GM21528 (cell line): ENCODE data around the gene NIP7.
A peak's percentile ranks its signal among the peaks of the same experiment; 100 is the strongest.

Experiments
- ATAC-seq: cut with Tn5 transposase; IDR thresholded peaks from one replicate; pipeline ENCODE4 v1.9.1; 2021; ENCODE audit warnings: mild to moderate bottlenecking, moderate library complexity; ENCODE audit not compliant: unreplicated experiment, low FRiP score

Gene NIP7

DNA sequence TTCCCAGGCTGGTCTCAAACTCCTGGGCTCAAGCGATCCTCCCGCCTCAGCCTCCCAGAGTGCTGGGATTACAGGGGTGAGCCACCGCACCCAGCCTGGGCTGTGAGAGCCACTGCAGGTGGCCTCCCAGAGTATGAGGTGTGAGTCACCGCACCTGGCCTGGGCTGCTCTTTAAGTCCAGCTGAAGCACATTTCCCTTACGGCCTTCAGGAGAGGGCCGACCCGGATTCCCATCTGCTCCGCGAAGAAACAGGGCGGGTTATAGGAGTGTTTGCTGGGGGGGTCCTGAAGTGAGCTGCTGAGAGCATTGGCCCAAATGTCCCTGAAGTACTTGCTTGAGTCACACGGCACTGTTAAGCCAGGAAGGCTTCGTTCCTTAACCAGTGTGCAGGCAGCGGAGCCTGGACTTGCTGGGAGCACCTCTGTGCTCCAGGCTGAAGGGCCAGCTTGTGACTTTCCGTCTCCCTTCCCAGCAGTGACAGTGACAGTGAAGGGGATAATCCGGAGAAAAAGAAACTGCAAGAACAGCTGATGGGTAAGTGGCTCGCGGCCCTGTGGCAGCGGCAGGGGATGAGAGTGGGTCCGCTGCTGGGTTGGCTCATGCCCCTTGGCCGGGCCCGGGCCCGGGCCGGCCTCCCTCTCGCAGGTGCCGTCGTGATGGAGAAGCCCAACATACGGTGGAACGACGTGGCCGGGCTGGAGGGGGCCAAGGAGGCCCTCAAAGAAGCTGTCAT is 21.2 kb upstream of the NIP7 start:
- no peak for ATAC-seq

DNA sequence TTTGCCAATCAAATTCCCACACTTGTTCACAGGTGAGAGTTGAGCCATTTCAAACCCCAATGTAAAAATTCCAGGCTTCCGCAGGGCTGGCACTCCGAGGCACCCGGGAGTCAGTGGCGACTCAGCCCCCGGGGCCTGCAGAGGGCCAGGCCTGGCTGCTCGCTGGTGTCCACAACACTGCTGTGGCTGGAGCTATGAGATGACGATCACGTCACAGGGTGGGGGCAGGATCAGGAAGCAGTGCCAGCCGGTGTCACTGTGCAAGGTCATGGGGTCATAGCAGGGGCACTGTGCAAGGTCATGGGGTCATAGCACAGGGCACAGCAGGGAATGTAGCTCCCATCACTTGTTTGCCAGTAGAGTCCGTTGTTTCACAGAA is 20.7 kb upstream of the NIP7 start:
- ATAC-seq = no peak

DNA sequence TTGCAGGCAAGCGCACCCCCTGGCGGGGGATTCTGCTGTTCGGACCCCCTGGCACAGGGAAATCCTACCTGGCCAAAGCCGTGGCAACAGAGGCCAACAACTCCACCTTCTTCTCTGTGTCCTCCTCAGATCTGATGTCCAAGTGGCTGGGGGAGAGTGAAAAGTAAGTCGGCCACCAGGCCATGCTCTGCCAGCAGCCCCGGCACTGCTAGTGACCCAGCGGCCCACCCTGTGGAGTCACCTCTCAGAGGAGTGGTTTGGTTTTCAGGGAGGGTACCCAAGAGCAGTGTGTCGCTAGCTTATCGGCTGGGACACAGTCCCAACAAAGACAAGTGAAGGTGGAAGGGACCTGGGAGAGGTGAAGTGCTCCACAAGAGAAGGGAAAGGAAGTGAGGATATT is 20.2 kb upstream of the NIP7 start:
- no peak for ATAC-seq

DNA sequence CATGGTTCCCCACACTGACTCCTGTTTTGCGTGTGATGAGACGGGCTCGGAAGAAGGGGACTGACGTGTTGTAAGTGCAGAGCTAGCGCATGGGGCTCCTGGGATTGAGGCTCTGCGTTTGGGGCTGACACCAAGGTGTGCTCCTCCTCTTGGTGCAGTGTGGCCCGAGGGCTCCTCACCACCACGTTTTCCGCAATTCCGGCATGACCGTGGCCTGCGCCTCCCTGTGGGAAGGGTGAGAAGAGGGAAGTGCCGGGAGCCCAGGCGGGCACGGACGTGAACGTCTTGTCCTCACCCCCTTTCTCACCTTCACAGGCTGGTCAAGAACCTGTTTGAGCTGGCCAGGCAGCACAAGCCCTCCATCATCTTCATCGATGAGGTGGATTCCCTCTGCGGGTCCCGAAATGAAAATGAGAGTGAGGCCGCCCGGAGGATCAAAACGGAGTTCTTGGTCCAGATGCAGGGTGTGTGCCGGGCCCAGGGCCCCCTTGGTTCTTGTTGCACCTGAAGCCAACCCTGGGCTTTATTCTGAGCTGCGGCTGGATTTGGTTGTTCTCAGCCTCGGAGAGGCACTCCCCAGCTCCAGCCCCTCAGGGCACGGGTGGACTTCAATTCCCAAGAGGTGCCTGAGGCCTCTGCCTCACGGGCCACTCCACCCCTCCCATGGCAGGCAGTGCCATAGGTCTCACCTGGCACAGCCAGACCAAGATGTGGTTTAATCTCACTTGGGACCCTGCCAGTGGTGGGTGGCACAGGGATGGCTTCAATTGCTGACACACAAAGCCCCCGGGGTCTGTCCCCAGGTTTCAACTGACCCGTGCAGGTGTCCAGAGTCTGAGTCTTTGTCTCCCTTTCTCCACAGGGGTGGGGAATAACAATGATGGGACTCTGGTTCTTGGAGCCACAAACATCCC is 19.5 kb upstream of the NIP7 start:
- no peak for ATAC-seq

DNA sequence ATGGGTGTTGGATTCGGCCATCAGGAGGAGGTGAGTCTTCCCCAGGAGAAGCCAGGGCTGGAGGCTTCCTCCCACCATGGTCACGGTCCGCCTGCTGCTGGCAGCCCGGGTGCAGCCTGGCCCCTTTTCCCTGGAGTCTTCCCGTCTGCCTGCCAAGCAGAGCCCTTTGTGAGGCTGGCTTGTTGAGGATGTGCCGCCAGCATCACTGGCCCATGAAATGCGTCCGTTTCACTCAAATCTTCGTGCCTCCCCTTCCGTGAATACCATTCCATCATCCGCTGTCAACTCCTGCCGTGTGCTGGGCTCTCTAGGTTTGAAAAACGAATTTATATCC is 18.9 kb upstream of the NIP7 start:
- no peak for ATAC-seq

DNA sequence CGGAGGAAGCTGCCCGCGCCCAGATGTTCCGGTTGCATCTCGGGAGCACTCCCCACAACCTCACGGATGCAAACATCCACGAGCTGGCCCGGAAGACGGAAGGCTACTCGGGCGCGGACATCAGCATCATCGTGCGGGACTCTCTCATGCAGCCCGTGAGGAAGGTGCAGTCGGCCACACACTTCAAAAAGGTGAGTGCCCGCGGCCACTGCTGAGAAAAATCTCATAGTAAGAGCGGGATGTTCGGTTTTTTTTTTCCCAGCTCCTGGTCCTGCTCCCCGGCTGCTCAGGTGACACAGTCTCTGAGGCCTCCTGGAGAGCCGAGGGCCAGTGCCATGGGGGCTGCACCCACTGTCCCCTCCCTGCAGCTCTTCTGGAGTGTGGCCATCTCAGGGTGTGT is 18.5 kb upstream of the NIP7 start:
- no peak for ATAC-seq

DNA sequence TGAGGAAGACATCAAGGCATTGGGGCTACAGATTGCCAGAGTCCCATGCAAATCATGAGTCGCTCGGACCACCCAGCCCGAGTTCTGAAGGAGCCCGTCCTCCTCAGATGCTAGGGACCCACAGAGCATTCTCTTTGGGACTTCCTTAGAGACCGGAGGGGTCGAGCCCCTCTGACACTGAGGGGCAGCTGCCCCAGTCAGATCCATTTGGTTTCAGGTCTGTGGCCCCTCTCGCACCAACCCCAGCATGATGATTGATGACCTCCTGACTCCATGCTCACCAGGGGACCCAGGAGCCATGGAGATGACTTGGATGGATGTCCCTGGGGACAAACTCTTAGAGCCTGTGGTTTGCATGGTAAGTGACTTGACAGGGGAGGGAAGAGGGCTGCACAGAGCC is 17.2 kb upstream of the NIP7 start:
- ATAC-seq = no peak

DNA sequence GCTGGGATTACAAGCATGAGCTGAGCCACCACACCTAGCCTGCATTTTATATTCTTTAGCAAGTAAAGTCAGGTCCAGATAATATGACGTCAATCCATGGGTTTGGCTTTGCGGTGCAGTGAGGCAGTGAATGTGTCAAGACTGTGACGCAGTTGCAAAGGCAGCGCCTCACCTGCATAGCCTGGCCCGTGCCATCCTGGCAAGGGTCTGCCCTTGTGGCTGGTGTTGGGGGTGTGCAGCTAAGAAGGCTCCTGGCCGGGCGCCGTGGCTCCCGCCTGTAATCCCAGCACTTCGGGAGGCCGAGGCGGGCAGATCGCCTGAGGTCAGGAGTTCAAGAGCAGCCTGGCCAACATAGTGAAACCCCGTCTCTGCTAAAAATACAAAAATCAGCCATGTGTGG is 16.2 kb upstream of the NIP7 start:
- ATAC-seq = no peak

DNA sequence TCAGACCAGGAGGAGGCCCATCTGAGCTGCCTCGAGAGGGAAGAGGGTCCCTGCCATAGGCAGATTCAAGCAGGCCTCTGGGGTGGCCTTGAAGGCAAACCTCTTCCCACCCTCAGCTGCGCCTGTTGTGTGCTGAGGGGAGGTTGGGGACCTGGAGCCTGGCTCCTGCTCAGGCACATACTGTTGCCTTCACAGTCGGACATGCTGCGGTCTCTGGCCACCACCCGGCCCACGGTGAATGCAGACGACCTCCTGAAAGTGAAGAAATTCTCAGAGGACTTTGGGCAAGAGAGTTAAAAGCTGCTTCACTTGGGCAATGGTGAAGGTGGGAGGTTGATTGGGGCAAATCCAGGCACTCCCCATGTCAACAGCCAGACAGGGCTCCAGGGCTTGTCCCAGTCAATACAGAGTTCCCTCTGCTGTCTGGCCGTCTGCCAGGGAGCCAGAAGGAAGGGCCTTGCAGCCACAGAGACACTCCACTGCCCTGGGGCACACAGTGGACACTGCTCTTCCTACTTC is 15.5 kb upstream of the NIP7 start:
- no peak for ATAC-seq

DNA sequence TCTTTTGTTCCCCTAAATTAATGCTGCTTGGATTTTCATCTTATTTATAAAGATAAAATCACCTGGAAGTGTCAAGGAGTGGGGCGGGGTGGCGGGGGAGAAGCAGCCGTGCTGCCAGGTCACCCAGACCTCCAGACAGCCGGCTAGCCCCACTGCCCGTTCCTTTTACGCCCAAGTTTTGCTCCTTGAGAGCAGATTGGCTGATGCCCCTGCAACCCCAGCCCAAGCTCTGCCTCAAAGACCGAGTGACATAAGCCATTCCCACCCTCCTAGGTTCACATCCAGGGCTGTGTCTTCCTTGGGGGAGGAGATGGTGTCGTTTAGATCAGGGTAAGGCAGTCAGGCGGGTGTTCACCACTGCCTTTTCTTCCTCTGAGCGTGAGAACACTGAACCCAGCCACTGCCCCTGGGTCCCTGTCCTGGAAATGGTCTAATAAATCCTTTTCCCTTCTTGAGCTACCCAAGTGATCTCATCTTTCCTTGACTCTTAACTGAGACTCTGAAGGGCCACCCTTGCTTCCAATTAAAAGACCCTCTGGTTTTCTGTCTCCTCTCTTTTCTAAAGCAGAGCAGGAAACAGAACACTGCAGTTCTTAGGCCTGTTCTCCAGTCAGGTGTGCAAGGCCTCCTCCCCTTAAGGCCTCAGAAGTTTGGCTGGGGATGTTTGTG is 14.9 kb upstream of the NIP7 start:
- ATAC-seq = no peak

DNA sequence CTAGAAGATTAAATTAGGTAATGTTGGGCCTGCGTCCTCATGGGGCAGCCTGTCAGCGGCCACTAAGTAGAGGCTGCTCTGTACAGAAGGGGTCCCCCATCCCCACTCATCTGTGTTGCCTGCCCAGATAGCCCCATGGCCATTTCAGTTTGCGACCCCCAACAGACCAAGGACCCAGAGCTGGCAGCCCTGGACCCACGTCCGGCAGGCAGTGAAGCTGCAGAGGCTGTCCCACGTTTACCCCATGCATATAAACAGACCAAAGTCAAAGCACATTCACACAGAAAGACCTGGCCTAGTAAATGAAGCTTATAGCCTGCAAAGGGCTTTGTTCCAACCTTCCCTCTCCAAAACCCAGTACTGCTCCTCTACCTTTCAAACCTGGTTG is 13.8 kb upstream of the NIP7 start:
- no peak for ATAC-seq

DNA sequence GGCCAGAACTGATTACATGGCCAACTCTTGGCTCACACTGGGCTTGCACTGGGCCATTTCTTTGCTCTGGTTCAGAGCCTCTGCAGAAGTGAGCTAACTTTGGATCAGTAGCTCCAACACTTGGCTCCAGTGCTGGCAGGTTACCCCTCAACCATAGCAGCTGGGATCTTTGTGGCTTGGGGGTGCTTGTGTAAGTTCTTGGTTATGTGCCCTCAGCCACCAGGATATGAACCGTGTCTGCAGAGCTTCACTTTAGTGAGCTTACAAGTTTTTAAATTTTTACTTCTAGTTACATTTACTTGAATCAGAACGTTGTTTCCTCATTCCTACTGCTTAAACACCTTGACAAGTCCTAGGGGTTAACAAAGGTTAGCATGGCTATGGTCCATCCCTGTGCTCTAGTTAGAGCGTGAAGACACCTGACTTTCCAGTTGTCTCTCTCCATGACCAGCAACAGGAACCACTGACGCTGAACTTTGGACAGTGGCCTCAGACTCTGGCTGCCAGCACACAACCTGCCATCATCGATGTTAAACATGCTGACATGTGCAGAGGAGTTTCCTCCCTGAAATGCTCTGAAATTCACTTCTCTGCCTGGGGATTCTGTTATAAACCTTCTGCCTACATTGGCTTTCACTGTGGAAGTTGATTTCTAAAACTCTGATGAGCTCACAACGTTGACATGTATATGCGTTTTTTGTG is 13.2 kb upstream of the NIP7 start:
- no peak for ATAC-seq

DNA sequence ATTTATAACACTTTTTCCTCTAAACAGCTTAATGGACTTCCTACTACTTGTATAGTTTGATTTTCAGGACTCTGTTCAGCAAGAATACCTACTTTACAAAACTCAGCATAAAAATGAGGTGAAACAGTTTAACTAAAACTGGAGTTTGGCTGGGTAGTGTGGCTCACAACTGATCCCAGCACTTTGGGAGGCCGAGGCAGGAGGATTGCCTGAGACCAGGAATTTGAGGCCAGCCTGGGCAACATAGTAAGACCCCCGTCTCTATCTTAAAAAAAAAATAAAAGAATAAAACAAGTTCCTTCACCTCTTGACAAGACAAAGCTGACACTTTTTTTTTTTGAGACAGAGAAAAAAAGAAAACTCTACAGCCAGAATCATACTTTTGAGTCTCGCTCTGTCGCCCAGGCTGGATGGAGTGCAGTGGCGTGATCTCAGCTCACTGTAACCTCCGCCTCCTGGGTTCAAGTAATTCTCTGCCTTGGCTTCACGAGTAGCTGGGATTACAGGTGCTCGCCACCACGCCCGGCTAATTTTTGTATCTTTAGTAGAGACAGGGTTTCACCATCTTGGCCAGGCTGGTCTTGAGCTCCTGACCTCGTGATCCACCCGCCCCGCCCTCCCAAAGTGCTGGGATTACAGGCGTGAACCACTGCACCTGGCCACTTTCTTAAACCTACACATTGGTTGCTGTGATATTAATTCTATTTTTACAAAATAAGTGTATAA is 11.8 kb upstream of the NIP7 start:
- no peak for ATAC-seq

DNA sequence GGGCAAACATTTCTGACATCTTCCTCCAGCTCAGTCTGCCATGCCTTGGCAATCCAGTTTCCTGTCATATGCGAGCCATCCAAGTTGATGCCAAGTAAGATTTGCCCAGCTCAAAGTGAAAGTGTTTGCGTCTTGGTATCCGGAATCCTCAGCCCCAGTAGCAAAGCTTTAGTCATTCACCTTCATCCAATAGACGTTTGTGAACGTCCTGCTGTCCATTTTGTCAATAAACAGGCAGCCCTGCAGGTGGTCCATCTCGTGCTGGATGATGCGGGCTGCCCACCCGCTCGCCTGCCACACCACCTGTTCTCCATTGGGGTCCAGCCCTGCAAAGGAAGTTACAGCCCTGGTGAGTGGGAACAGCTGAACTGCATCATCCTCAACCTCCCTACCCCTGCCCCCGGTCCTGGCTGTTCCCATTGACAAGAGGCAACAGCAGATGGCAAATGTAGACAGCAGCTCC is 10.7 kb upstream of the NIP7 start:
- ATAC-seq = no peak

DNA sequence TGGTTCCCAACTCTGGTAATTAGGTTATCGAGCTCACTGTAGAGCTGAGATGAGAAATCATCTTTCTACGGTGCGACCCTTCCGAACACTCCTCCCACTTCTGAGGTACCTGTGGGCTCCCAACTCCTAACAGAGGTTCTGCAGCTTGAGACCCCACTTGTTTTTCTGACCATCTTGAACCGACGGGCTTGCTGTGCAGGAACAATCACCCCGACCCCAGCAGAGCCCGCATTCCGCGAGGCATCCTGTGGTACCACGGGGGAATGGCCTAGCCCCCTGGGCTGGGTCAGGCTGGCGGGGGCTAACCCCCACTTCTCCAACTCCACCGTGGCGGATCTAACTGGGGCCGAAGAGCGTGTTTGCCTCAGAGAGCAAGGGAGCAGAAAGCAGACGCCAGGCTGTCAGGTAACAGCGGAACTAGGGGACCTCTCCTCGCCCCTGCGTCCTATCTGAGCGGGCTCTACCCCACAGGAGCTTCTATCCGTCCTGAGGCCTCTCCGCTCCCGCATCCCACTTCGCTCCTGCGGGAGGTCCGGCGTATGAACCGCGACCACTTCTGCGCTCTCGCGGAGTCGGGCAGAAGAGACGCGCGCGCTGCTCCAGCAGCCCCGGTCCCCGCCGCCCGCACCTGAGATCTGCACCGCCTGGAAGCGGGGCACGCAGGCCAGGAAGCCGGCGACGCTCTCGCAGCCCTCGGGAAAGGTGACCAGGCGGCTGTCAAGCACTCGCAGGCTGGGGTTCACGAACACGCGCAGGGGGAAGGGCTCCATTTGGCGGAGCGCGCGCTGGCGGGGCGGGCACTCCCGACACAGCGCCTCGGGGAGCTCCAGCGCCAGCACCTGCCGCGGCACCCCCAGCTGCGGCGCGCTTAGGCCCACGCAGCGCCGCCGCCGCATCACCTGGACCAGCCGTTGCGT is 9.9 kb upstream of the NIP7 start:
- peak; percentile 47 for ATAC-seq

DNA sequence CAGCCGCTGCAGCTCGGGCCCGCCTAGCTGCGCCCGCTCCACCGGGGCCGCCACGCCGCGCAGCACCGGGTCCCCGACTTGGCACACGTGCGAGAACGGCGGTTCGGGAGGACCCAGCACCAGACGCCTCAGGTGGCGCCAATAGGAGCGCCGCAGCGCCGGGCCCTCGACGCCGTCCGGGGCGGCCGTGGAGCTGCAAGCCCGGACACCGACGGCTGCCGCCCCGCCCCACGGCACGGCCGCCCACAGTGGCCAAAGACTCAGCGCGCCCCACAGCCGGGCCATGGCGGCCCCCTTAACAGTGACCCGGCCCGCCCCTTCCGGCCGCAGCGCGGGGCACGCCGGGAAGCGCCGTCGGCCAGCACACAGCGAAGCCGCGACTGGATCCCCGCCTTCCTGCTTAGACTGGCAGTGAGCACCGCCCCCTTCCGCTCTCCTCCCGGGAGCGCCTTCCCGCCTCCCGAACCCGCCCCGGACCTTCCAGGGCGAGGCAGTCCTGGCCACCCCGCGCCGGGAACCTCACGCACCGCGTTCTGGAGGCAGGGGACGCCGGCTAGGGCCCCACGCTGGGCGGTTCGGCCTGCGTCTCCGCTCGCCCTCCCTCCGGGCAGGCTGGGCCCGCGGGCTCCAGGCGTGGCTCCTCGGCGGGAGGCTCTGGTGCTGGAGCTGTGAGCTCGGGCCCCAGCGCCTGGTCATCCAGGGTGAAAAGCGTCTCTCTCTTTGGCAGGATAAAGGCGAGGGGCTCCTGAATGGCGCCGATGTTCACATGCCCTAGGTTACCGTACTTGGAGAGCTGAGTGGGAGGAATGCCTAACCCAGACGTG is 9.1 kb upstream of the NIP7 start, which contains the start of gene PDF:
Gene PDF (minus strand): TSS at position 303 of the 824 bp plus-strand sequence. CDS start 18 bp downstream, at position 285.
- ATAC-seq = peak; percentile 91

DNA sequence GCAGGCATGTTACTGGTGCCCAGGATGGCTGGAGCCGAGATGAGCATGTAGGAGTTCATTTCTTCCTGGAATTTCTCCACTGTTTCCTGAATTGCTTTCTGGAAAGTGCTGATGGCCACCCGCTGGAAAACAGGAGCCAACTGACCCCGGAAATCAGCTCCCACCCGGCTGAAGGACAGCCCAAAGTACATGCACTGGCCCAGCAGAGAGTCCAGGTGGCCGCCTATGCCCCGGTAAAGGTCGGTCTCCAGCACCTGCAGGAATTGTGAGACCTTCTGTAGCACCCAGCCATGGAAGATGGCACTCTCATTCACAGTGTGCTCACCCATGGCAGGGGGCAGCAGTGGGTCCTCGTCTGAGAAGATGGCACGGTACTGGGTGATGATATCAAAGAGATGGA is 4.9 kb upstream of the NIP7 start:
- ATAC-seq = no peak
